C4-2B (cell line): Measurements from ENCODE around the gene PIP5K1C.

Experiments
- ZFX ChIP-seq: fragments of 450-650 bp; IDR thresholded peaks from 2 replicates; pipeline ENCODE4 v1.6.1; 2017
- TF ChIP-seq, protein P1 (sequence below): fragments of 450-650 bp; conservative IDR thresholded peaks from 2 replicates; pipeline ENCODE4 v1.5.1; 2017; ENCODE audit warnings: mild to moderate bottlenecking

DNA sequence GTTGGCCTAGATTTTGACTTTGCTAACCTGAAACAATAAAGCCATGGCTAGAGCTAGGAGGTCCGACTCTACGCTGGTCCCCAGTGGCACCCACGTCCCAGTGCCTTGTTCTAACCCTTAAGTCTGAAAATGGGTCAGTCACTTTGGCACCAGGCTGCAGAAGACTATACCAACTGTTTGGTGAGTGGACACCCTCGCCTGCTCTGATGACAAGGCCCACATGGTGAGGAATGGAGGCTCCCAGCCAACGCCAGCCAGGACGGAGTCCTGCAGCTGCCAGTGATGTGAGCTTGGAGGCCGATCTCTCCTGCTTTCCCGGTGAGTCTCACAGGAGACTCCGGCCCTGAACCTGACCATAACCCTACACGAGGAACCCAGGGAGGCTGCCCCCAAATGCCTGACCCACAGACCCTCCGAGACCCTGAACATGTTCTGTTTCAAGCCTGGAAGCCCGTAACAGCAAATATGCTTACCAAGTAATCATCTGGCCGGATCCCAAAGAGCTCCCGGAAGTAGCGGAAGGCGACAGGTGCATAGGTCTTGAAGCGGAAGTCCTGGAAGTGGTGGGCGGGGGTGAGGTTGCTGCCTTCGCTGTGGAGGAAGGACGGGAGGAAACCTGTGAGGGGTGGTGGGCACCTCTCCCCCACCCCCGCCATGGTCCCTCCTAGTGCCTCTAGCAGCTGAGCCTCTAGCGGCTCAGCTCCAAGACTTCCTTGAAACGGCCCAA, 39.6 kb downstream of the PIP5K1C start:
- TF ChIP-seq, protein P1, sequence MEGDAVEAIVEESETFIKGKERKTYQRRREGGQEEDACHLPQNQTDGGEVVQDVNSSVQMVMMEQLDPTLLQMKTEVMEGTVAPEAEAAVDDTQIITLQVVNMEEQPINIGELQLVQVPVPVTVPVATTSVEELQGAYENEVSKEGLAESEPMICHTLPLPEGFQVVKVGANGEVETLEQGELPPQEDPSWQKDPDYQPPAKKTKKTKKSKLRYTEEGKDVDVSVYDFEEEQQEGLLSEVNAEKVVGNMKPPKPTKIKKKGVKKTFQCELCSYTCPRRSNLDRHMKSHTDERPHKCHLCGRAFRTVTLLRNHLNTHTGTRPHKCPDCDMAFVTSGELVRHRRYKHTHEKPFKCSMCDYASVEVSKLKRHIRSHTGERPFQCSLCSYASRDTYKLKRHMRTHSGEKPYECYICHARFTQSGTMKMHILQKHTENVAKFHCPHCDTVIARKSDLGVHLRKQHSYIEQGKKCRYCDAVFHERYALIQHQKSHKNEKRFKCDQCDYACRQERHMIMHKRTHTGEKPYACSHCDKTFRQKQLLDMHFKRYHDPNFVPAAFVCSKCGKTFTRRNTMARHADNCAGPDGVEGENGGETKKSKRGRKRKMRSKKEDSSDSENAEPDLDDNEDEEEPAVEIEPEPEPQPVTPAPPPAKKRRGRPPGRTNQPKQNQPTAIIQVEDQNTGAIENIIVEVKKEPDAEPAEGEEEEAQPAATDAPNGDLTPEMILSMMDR, result no peak
- no peak for TF ChIP-seq ZFX
